Mesendoderm (in vitro differentiated cells): Measurements from ENCODE around the gene MFNG.

Experiments
- DNase-seq: peaks from one replicate; pipeline ENCODE4 v3.0.0; 2013
- H2AK5ac ChIP-seq: 2 replicates; pipeline ENCODE4 v1.6.1; 2013; ENCODE audit warnings: low read length, inconsistent platforms
- H2BK120ac ChIP-seq: 2 replicates; pipeline ENCODE4 v1.6.1; 2013; ENCODE audit warnings: low read depth, mild to moderate bottlenecking, low read length, moderate library complexity, mixed read lengths
- H2BK15ac ChIP-seq: replicated peaks from 2 replicates; pipeline ENCODE4 v1.6.1; 2013; ENCODE audit warnings: low read depth, mild to moderate bottlenecking, moderate library complexity
- H2BK5ac ChIP-seq: 2 replicates; pipeline ENCODE4 v1.6.1; 2013; ENCODE audit warnings: low read length, inconsistent platforms
- H3K18ac ChIP-seq: 2 replicates; pipeline ENCODE4 v1.6.1; 2013; ENCODE audit warnings: mild to moderate bottlenecking, low read length, mixed read lengths
- H3K23ac ChIP-seq: one replicate; pipeline ENCODE4 v1.6.1; 2013; ENCODE audit warnings: low read length
- H3K27ac ChIP-seq: 2 replicates; pipeline ENCODE4 v1.5.1; 2013; ENCODE audit warnings: low read depth, mild to moderate bottlenecking, inconsistent platforms, low read length, moderate library complexity
- H3K27me3 ChIP-seq: 2 replicates; pipeline ENCODE4 v1.6.1; 2013; ENCODE audit warnings: low read length, control low read depth, mild to moderate bottlenecking, inconsistent platforms; ENCODE audit not compliant: insufficient read depth, poor library complexity
- H3K36me3 ChIP-seq: 2 replicates; pipeline ENCODE4 v1.6.1; 2013; ENCODE audit warnings: low read length, inconsistent platforms; ENCODE audit not compliant: control insufficient read depth, insufficient read depth
- H3K4ac ChIP-seq: one replicate; pipeline ENCODE4 v1.6.1; 2013; ENCODE audit warnings: low read depth, mild to moderate bottlenecking, low read length, moderate library complexity
- H3K4me1 ChIP-seq: 2 replicates; pipeline ENCODE4 v1.6.1; 2013; ENCODE audit warnings: low read depth, low read length, inconsistent platforms; ENCODE audit not compliant: control insufficient read depth
- H3K4me2 ChIP-seq: 2 replicates; pipeline ENCODE4 v1.6.1; 2013; ENCODE audit warnings: low read length
- H3K4me3 ChIP-seq: 2 replicates; pipeline ENCODE4 v1.5.1; 2013; ENCODE audit warnings: mild to moderate bottlenecking, low read length
- H3K56ac ChIP-seq: one replicate; pipeline ENCODE4 v1.6.1; 2013; ENCODE audit warnings: low read length
- H3K79me1 ChIP-seq: 2 replicates; pipeline ENCODE4 v1.6.1; 2013; ENCODE audit warnings: low read length, inconsistent platforms
- H3K79me2 ChIP-seq: 2 replicates; pipeline ENCODE4 v1.6.1; 2013; ENCODE audit warnings: mild to moderate bottlenecking, low read length; ENCODE audit not compliant: control insufficient read depth, insufficient read depth
- H3K9ac ChIP-seq: 2 replicates; pipeline ENCODE4 v1.6.1; 2013; ENCODE audit warnings: low read length, inconsistent platforms
- H4K5ac ChIP-seq: one replicate; pipeline ENCODE4 v1.6.1; 2013; ENCODE audit warnings: low read length
- H4K8ac ChIP-seq: one replicate; pipeline ENCODE4 v1.6.1; 2013; ENCODE audit warnings: low read depth, mild to moderate bottlenecking, control low read depth, low read length, moderate library complexity
- WGBS: extraction: QIAGEN DNeasy Blood & Tissue Kit; methylation state at CpG from one replicate; pipeline ENCODE4 v1.1.7; 2013; ENCODE audit warnings: low lambda C conversion rate, missing lambda C conversion rate; ENCODE audit not compliant: insufficient coverage; ENCODE audit errors: extremely low coverage; 5-methylcytosine and 5-hydroxymethylcytosine counted together

The MFNG gene

DNA sequence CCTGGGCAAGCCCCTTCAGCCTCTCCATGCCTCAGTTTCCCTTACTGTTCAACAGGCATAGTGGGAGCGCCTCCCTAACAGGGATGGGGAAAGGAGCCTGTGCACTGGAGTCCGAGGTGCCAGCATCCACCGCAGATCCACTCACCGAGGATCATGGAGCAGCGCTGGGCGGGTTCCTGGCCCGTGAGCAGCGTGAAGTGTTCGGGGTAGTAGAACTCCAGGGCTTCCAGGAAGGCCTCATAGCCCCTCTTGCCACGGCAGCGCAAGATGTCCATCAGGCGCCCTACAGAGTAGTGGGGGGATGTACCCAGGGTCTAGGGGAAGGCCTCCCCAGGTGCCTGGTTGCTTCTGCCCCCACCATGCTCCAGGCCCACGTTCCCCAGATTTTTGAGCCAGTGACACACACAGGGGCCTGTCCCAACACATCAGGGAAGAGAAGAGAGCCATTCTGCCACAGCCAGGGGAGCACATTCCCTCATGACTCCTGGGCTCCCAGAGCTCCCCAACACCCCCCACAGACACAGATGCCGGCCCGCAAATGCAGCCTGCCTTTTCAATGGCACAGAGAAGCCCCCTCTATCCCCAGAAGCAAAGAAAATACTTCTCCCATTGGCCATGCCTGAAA lies 31.8 kb upstream of the MFNG start:
- no peak overlapping the region for H3K9ac ChIP-seq
- no CpG with 5 or more reads among the region's 15 CpGs for WGBS

DNA sequence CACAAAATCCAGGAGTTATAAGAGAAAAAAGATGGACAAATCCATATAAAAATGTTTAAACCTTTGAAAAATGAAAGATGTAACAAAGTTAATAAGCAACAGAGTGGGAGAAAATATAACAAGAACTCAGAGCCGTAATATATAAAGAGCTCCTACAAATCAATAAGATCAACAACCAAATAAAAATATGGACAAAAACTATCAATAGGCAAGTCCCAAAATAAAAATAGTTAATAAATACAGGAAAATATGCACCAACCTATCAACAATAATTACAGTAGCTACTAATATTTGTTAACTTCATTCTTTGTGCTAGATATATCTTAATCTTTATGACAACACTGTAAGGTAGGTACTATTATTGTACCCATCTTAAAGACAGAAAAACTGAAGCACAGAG lies 30.3 kb upstream of the MFNG start:
- Histone ChIP-seq H2AK5ac (no peak overlapping the region), H3K79me1 (no peaks in the 10 kb centered on the region), H3K4me1 (no peaks in the 10 kb centered on the region), H3K27me3 (peaks cover 2% of the 10 kb centered on the region), H4K5ac (no peak overlapping the region), H3K27ac (no peak overlapping the region), H3K56ac (no peak overlapping the region), H3K36me3 (no peaks in the 10 kb centered on the region), H2BK15ac (no peak overlapping the region), H3K4me2 (no peak overlapping the region), H4K8ac (no peak overlapping the region), H3K79me2 (no peaks in the 10 kb centered on the region), H3K23ac (no peak overlapping the region), H3K18ac (no peak overlapping the region), H3K4ac (no peak overlapping the region), H3K9ac (no peak overlapping the region), H2BK5ac (no peak overlapping the region), H2BK120ac (no peak overlapping the region), H3K4me3 (no peak overlapping the region)
- DNase-seq, result no peak
- WGBS, result no CpG with 5 or more reads among the region's 1 CpG

More for the DNA sequence above, 31.8 kb upstream of the MFNG start:
- Histone ChIP-seq H3K27ac (no peak overlapping the region), H3K56ac (peak overlapping the region; percentile 3), H2BK5ac (no peak overlapping the region), H4K5ac (no peak overlapping the region), H3K4ac (no peak overlapping the region), H3K79me1 (no peaks in the 10 kb centered on the region), H3K4me2 (no peak overlapping the region), H4K8ac (no peak overlapping the region), H3K4me3 (no peak overlapping the region), H2BK15ac (no peak overlapping the region), H3K23ac (no peak overlapping the region), H2BK120ac (no peak overlapping the region), H3K36me3 (no peaks in the 10 kb centered on the region), H3K18ac (no peak overlapping the region), H3K79me2 (no peaks in the 10 kb centered on the region), H3K27me3 (peaks cover 2% of the 10 kb centered on the region), H3K4me1 (no peaks in the 10 kb centered on the region), H2AK5ac (no peak overlapping the region)
- DNase-seq, result no peak

- WGBS, result no CpG with 5 or more reads among the region's 23 CpGs
- H3K4me2 ChIP-seq, result no peak overlapping the region
These were observed 29.7 kb upstream of the MFNG start for GRCh38 chr22:37515901-37516300.

DNA sequence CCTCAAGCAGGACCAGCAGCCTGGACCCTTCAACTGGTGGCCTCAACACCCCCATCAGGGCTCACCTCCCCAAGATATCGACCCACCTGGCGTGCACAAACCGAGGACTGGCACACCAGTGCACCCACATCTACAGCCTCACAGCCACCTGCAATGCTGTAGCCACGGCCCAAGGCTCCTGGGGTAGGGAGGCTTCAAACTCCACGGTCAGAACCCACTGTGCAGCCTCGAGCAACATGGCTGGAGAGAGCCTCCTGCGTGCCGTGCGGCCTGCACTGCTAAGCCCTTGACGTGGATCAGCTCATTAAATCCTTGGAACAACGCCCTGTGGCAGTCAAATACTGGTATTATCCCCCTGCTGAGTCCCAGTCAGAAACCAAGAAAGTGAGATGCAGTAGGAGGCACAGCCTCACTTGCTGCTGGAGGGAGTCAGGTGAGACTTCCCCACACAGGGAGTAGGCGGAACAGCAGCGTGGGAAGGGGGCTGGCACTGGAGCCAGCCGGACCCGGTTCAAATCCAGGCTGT lies 28.4 kb upstream of the MFNG start:
- no peak overlapping the region for H3K23ac ChIP-seq
- WGBS, result no CpG with 5 or more reads among the region's 15 CpGs
- H3K4ac ChIP-seq, result no peak overlapping the region
- H3K4me3 ChIP-seq, result no peak overlapping the region
- H3K27me3 ChIP-seq, result peaks cover under 1% of the 10 kb centered on the region
- H3K4me2 ChIP-seq, result no peak overlapping the region
- DNase-seq, result no peak
- no peaks in the 10 kb centered on the region for H3K79me2 ChIP-seq
- H3K56ac ChIP-seq, result no peak overlapping the region
- H4K8ac ChIP-seq, result no peak overlapping the region
- no peak overlapping the region for H2BK120ac ChIP-seq
- no peaks in the 10 kb centered on the region for H3K79me1 ChIP-seq
- H2AK5ac ChIP-seq, result no peak overlapping the region
- H3K36me3 ChIP-seq, result no peaks in the 10 kb centered on the region
- no peak overlapping the region for H2BK15ac ChIP-seq
- no peak overlapping the region for H3K27ac ChIP-seq
- H3K4me1 ChIP-seq, result no peaks in the 10 kb centered on the region
- no peak overlapping the region for H3K9ac ChIP-seq
- no peak overlapping the region for H2BK5ac ChIP-seq
- H4K5ac ChIP-seq, result no peak overlapping the region
- no peak overlapping the region for H3K18ac ChIP-seq

More at GRCh38 chr22:37515901-37516300, 29.7 kb upstream of the MFNG start:
- no peak overlapping the region for H3K56ac ChIP-seq
- H4K5ac ChIP-seq, result no peak overlapping the region
- no peak overlapping the region for H4K8ac ChIP-seq
- no peak overlapping the region for H3K23ac ChIP-seq
- H3K4me3 ChIP-seq, result no peak overlapping the region
- no peak for DNase-seq
- no peaks in the 10 kb centered on the region for H3K36me3 ChIP-seq
- H2BK15ac ChIP-seq, result no peak overlapping the region
- no peak overlapping the region for H3K18ac ChIP-seq
- H3K27me3 ChIP-seq, result peaks cover 2% of the 10 kb centered on the region
- no peak overlapping the region for H3K9ac ChIP-seq
- no peak overlapping the region for H2AK5ac ChIP-seq
- H3K27ac ChIP-seq, result no peak overlapping the region
- no peaks in the 10 kb centered on the region for H3K4me1 ChIP-seq
- no peaks in the 10 kb centered on the region for H3K79me2 ChIP-seq
- no peaks in the 10 kb centered on the region for H3K79me1 ChIP-seq
- H2BK5ac ChIP-seq, result no peak overlapping the region
- no peak overlapping the region for H3K4ac ChIP-seq
- no peak overlapping the region for H2BK120ac ChIP-seq

DNA sequence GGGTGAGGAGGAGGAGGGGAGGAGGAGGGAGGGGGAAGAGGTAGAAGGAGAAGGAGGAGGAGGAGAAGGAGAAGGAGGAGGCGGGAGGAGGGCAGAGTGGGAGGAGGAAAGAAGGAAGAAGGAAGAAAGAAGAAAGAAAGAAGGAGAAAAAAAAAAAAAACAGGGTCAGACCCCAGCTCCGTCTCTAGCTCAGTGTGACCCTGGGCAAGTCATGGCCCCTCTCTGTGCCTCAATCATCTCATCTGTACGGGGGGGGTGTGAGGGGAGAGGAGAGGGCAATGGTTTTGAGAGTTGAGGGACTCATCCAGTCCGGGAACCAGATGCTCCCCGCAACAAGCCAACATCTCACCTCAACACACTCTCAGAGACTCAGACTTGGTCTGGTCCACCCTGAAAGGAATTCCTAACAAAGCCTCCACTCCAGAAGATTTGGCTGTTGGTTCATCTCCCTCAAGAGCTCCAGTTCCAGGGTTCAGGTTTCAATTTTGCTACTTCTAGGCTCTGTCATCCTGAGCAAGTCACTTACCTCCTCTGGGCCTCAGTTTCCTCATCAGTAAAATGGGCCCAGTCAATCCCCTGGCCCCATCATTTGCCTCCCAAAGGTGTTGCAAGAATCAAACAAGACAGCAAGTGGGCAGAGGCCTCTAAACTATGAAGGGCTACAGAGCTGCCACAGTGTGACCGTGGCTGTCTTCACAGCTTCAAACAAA lies 25.4 kb upstream of the MFNG start:
- no peak overlapping the region for H3K18ac ChIP-seq
- no peak overlapping the region for H3K56ac ChIP-seq
- no peak overlapping the region for H3K4me2 ChIP-seq
- peaks cover 2% of the 10 kb centered on the region for H3K4me1 ChIP-seq
- H4K5ac ChIP-seq, result no peak overlapping the region
- H3K79me1 ChIP-seq, result no peaks in the 10 kb centered on the region
- H3K36me3 ChIP-seq, result no peaks in the 10 kb centered on the region
- no peak overlapping the region for H3K23ac ChIP-seq
- H2BK5ac ChIP-seq, result no peak overlapping the region
- H2BK15ac ChIP-seq, result no peak overlapping the region
- H3K9ac ChIP-seq, result no peak overlapping the region
- no peak overlapping the region for H3K4me3 ChIP-seq
- no peaks in the 10 kb centered on the region for H3K79me2 ChIP-seq
- no peak overlapping the region for H4K8ac ChIP-seq
- H3K27ac ChIP-seq, result no peak overlapping the region
- no CpG with 5 or more reads among the region's 6 CpGs for WGBS
- no peak overlapping the region for H2AK5ac ChIP-seq
- no peak overlapping the region for H2BK120ac ChIP-seq
- no peak for DNase-seq
- no peaks in the 10 kb centered on the region for H3K27me3 ChIP-seq
- no peak overlapping the region for H3K4ac ChIP-seq
